ENCODE data around the gene FBXO42. TPM values are rescaled to one million over a fixed set of nuclear protein-coding genes. Genes with fewer than 3 reads are reported as not detected.
A peak's percentile ranks its signal among the peaks of the same experiment; 100 is the strongest.
"Not testable (repeated sequence)": the region's sequence is repeated elsewhere in the genome, so short reads cannot be mapped to it uniquely, and the experiment has no call there.

The FBXO42 gene
- total RNA-seq, 2 experiments from 2014 or later: 14.6 to 17.7 TPM

- no peak for DNase-seq
- Mint-ChIP-seq H3K36me3 (peaks cover 35% of the 10 kb centered on the region), H3K4me1 (peaks cover 41% of the 10 kb centered on the region), H3K27me3 (no peaks in the 10 kb centered on the region), H3K9me3 (peaks cover 1% of the 10 kb centered on the region), H3K27ac (no peak overlapping the region), H3K4me3 (no peak overlapping the region)
These were observed 28.6 kb upstream of the FBXO42 start for GRCh38 chr1:16380868-16381267.

- peaks cover 45% of the 10 kb centered on the region for H3K4me1 Mint-ChIP-seq
- no peak overlapping the region for H3K4me3 Mint-ChIP-seq
- peaks cover 37% of the 10 kb centered on the region for H3K36me3 Mint-ChIP-seq
These were observed 26.2 kb upstream of the FBXO42 start for GRCh38 chr1:16378443-16378842.

GRCh38 chr1:16376971-16377370 is 24.7 kb upstream of the FBXO42 start:
- Mint-ChIP-seq H3K4me1 (peaks cover 54% of the 10 kb centered on the region), H3K9me3 (no peaks in the 10 kb centered on the region), H3K36me3 (peaks cover 43% of the 10 kb centered on the region), H3K27ac (no peak overlapping the region), H3K4me3 (no peak overlapping the region), H3K27me3 (no peaks in the 10 kb centered on the region)
- no peak for DNase-seq

More at GRCh38 chr1:16378443-16378842, 26.2 kb upstream of the FBXO42 start:
- Mint-ChIP-seq H3K27ac (no peak overlapping the region), H3K9me3 (peaks cover 1% of the 10 kb centered on the region), H3K27me3 (no peaks in the 10 kb centered on the region)
- DNase-seq: no peak

- H3K4me1 Mint-ChIP-seq: peaks cover 66% of the 10 kb centered on the region
- H3K27ac Mint-ChIP-seq: peak overlapping the region; percentile 45
- H3K27me3 Mint-ChIP-seq: no peaks in the 10 kb centered on the region
- peaks cover 50% of the 10 kb centered on the region for H3K36me3 Mint-ChIP-seq
- H3K9me3 Mint-ChIP-seq: no peaks in the 10 kb centered on the region
- no peak overlapping the region for H3K4me3 Mint-ChIP-seq
- no peak for DNase-seq
These were observed 23.5 kb upstream of the FBXO42 start for GRCh38 chr1:16375521-16376340.

- Mint-ChIP-seq H3K27ac (peak overlapping the region; percentile 70), H3K4me1 (peaks cover 76% of the 10 kb centered on the region)
These were observed 22.0 kb upstream of the FBXO42 start for GRCh38 chr1:16374266-16374665.

GRCh38 chr1:16372535-16373285 is 20.4 kb upstream of the FBXO42 start:
- Mint-ChIP-seq H3K4me3 (peak overlapping the region; percentile 26), H3K4me1 (peaks cover 77% of the 10 kb centered on the region), H3K27me3 (no peaks in the 10 kb centered on the region), H3K9me3 (no peaks in the 10 kb centered on the region), H3K27ac (peak overlapping the region; percentile 87), H3K36me3 (peaks cover 53% of the 10 kb centered on the region)
- no peak for DNase-seq

More at GRCh38 chr1:16374266-16374665, 22.0 kb upstream of the FBXO42 start:
- Mint-ChIP-seq H3K36me3 (peaks cover 48% of the 10 kb centered on the region), H3K4me3 (no peak overlapping the region), H3K27me3 (no peaks in the 10 kb centered on the region), H3K9me3 (no peaks in the 10 kb centered on the region)
- DNase-seq: no peak

GRCh38 chr1:16371725-16372124 is 19.4 kb upstream of the FBXO42 start:
- no peak for DNase-seq

GRCh38 chr1:16369821-16370220 is 17.5 kb upstream of the FBXO42 start:
- no peak overlapping the region for H3K27ac Mint-ChIP-seq
- no peaks in the 10 kb centered on the region for H3K27me3 Mint-ChIP-seq
- H3K4me3 Mint-ChIP-seq: peak overlapping the region; percentile 94
- H3K36me3 Mint-ChIP-seq: peaks cover 48% of the 10 kb centered on the region
- DNase-seq: no peak
- peaks cover 53% of the 10 kb centered on the region for H3K4me1 Mint-ChIP-seq
- H3K9me3 Mint-ChIP-seq: no peaks in the 10 kb centered on the region

More at GRCh38 chr1:16371725-16372124, 19.4 kb upstream of the FBXO42 start:
- H3K4me3 Mint-ChIP-seq: peak overlapping the region; percentile 56
- H3K27me3 Mint-ChIP-seq: no peaks in the 10 kb centered on the region
- no peaks in the 10 kb centered on the region for H3K9me3 Mint-ChIP-seq
- peaks cover 50% of the 10 kb centered on the region for H3K36me3 Mint-ChIP-seq
- peaks cover 69% of the 10 kb centered on the region for H3K4me1 Mint-ChIP-seq
- H3K27ac Mint-ChIP-seq: peak overlapping the region; percentile 87

GRCh38 chr1:16367968-16368890 is 15.9 kb upstream of the FBXO42 start:
- H3K36me3 Mint-ChIP-seq: peaks cover 40% of the 10 kb centered on the region
- peak overlapping the region; percentile 94 for H3K4me3 Mint-ChIP-seq
- peaks cover 41% of the 10 kb centered on the region for H3K4me1 Mint-ChIP-seq
- no peak for DNase-seq
- H3K27me3 Mint-ChIP-seq: no peaks in the 10 kb centered on the region
- peak overlapping the region; percentile 99 for H3K27ac Mint-ChIP-seq
- H3K9me3 Mint-ChIP-seq: no peaks in the 10 kb centered on the region

- DNase-seq: peak; percentile 89
- H3K9me3 Mint-ChIP-seq: no peaks in the 10 kb centered on the region
- H3K4me1 Mint-ChIP-seq: peaks cover 38% of the 10 kb centered on the region
- H3K27me3 Mint-ChIP-seq: no peaks in the 10 kb centered on the region
- peak overlapping the region; percentile 94 for H3K4me3 Mint-ChIP-seq
- H3K36me3 Mint-ChIP-seq: peaks cover 33% of the 10 kb centered on the region
- peak overlapping the region; percentile 99 for H3K27ac Mint-ChIP-seq
These were observed 15.1 kb upstream of the FBXO42 start for GRCh38 chr1:16367258-16367967.

- no peaks in the 10 kb centered on the region for H3K9me3 Mint-ChIP-seq
- H3K4me3 Mint-ChIP-seq: peak within 1 kb of the TSS; percentile 94
- peak within 1 kb of the TSS; percentile 99 for H3K27ac Mint-ChIP-seq
- H3K4me1 Mint-ChIP-seq: peaks cover 31% of the 10 kb centered on the region
- H3K36me3 Mint-ChIP-seq: peaks cover 27% of the 10 kb centered on the region
- no peaks in the 10 kb centered on the region for H3K27me3 Mint-ChIP-seq
- DNase-seq: peak; percentile 95
These were observed 14.5 kb upstream of the FBXO42 start, which contains the start of gene SZRD1 for GRCh38 chr1:16366722-16367257. Gene SZRD1 (plus strand): TSS chr1:16367242. CDS start chr1:16367258, 16 bp downstream.

- not testable (repeated sequence) for DNase-seq, H3K27me3 Mint-ChIP-seq, H3K4me3 Mint-ChIP-seq, H3K9me3 Mint-ChIP-seq, H3K27ac Mint-ChIP-seq
- peaks cover 19% of the 10 kb centered on the region for H3K4me1 Mint-ChIP-seq
- peaks cover 15% of the 10 kb centered on the region for H3K36me3 Mint-ChIP-seq
These were observed 12.8 kb upstream of the FBXO42 start for GRCh38 chr1:16365146-16365498.

GRCh38 chr1:16356867-16357266 is 4.6 kb upstream of the FBXO42 start:
- H3K9me3 Mint-ChIP-seq: no peaks in the 10 kb centered on the region
- H3K4me1 Mint-ChIP-seq: peaks cover 3% of the 10 kb centered on the region
- H3K27me3 Mint-ChIP-seq: no peaks in the 10 kb centered on the region
- DNase-seq: no peak
- H3K36me3 Mint-ChIP-seq: no peaks in the 10 kb centered on the region
- no peak overlapping the region for H3K27ac Mint-ChIP-seq
- H3K4me3 Mint-ChIP-seq: no peak overlapping the region

- Mint-ChIP-seq H3K4me1 (peaks cover 15% of the 10 kb centered on the region), H3K36me3 (peaks cover 5% of the 10 kb centered on the region), H3K4me3 (no peak overlapping the region), H3K27me3 (no peaks in the 10 kb centered on the region), H3K9me3 (no peaks in the 10 kb centered on the region), H3K27ac (no peak overlapping the region)
- no peak for DNase-seq
These were observed 2.3 kb upstream of the FBXO42 start for GRCh38 chr1:16354619-16355018.
